ENCODE results near the gene ADD2. TPM values are rescaled to one million over a fixed set of nuclear protein-coding genes. Genes with fewer than 3 reads are reported as not detected.

The ADD2 gene
- total RNA-seq, 1 donor from 2014 or later: 1.1 TPM

DNA sequence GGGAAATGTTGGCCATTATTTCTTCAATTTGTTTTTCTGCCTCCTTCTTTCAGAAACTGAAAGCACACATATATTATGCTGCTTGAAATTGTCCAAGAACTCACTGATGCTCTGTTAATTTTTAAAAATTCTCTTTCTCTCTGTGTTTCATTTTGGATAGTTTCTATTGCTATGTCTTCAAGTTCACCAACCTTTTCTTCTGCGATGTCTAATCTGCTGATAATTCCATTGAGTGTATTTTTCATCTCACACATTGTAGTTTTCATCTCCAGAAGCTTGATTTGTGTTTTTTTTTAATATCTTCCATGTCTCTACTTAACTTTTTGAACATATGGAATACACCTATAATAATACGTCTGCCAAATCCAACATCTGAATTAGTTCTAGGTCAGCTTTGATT, 116.3 kb downstream of the ADD2 start:
- Mint-ChIP-seq H3K27me3 (peaks cover 58% of the 10 kb centered on the region), H3K9me3 (ENCODE audit: low read depth) (no peaks in the 10 kb centered on the region), H3K36me3 (ENCODE audit: insufficient read depth) (no peaks in the 10 kb centered on the region), H3K27ac (no peak overlapping the region), H3K4me3 (ENCODE audit: low read depth) (no peak overlapping the region), H3K4me1 (ENCODE audit: low read depth) (no peaks in the 10 kb centered on the region)
- no peak for TF ChIP-seq CTCF (IDR thresholded peaks at IDR 0.05; ENCODE audit: unreplicated experiment)
- DNase-seq (ENCODE audit: low spot score, unreplicated experiment): no peak

DNA sequence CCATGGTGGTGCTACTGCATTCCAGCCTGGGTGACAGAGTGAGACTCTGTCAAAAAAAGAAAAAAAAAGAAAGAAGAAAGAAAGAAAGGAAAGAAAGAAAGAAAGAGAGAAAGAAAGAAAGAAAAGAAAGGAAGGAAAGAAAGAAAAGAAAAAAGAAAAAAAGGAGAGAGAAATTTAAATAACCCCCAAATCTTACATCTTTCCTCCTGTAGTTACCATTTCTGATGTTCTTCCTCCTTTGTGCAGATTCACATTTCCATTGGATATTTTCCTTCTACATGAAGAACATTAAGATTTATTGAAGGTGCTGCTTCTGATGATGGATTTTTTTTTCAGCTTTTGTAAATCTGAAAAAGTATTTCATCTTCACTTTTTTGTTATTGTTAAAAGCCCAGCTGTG, 117.0 kb downstream of the ADD2 start:
- H3K27me3 Mint-ChIP-seq: peaks cover 51% of the 10 kb centered on the region
- TF ChIP-seq CTCF (IDR thresholded peaks at IDR 0.05; ENCODE audit: unreplicated experiment): no peak

GRCh38 chr2:70648961-70649360, 119.0 kb downstream of the ADD2 start:
- Mint-ChIP-seq H3K9me3 (ENCODE audit: low read depth) (no peaks in the 10 kb centered on the region), H3K27me3 (peaks cover 38% of the 10 kb centered on the region), H3K4me1 (ENCODE audit: low read depth) (no peaks in the 10 kb centered on the region), H3K4me3 (ENCODE audit: low read depth) (no peak overlapping the region), H3K27ac (no peak overlapping the region), H3K36me3 (ENCODE audit: insufficient read depth) (no peaks in the 10 kb centered on the region)
- TF ChIP-seq CTCF (IDR thresholded peaks at IDR 0.05; ENCODE audit: unreplicated experiment): no peak
- no peak for DNase-seq (ENCODE audit: low spot score, unreplicated experiment)

More for the DNA sequence above, 117.0 kb downstream of the ADD2 start:
- no peaks in the 10 kb centered on the region for H3K4me1 Mint-ChIP-seq (ENCODE audit: low read depth)
- H3K9me3 Mint-ChIP-seq (ENCODE audit: low read depth): no peaks in the 10 kb centered on the region
- no peak overlapping the region for H3K27ac Mint-ChIP-seq
- H3K4me3 Mint-ChIP-seq (ENCODE audit: low read depth): no peak overlapping the region
- DNase-seq (ENCODE audit: low spot score, unreplicated experiment): no peak
- H3K36me3 Mint-ChIP-seq (ENCODE audit: insufficient read depth): no peaks in the 10 kb centered on the region

- peak; percentile 73 for DNase-seq (ENCODE audit: low spot score, unreplicated experiment)
- Mint-ChIP-seq H3K36me3 (ENCODE audit: insufficient read depth) (no peaks in the 10 kb centered on the region), H3K27me3 (peaks cover 32% of the 10 kb centered on the region), H3K27ac (no peak overlapping the region), H3K4me3 (ENCODE audit: low read depth) (no peak overlapping the region), H3K9me3 (ENCODE audit: low read depth) (no peaks in the 10 kb centered on the region), H3K4me1 (ENCODE audit: low read depth) (no peaks in the 10 kb centered on the region)
- TF ChIP-seq CTCF (IDR thresholded peaks at IDR 0.05; ENCODE audit: unreplicated experiment): peak; percentile 97
These were observed 120.0 kb downstream of the ADD2 start for GRCh38 chr2:70647873-70648481.

GRCh38 chr2:70646420-70646818, 121.6 kb downstream of the ADD2 start:
- Mint-ChIP-seq H3K27ac (no peak overlapping the region), H3K9me3 (ENCODE audit: low read depth) (no peaks in the 10 kb centered on the region), H3K36me3 (ENCODE audit: insufficient read depth) (no peaks in the 10 kb centered on the region), H3K27me3 (peaks cover 19% of the 10 kb centered on the region), H3K4me3 (ENCODE audit: low read depth) (no peak overlapping the region), H3K4me1 (ENCODE audit: low read depth) (no peaks in the 10 kb centered on the region)
- TF ChIP-seq CTCF (IDR thresholded peaks at IDR 0.05; ENCODE audit: unreplicated experiment): no peak
- DNase-seq (ENCODE audit: low spot score, unreplicated experiment): no peak
